ENCODE data around the gene ENG. TPM values are rescaled to one million over a fixed set of nuclear protein-coding genes. Genes with fewer than 3 reads are reported as not detected.
A peak's percentile ranks its signal among the peaks of the same experiment; 100 is the strongest.

The ENG gene
- total RNA-seq, 1 donor from 2014 or later: 675 TPM

GRCh38 chr9:127877566-127877998 lies 23.1 kb upstream of the ENG start, which contains the start of gene AK1:
AK1 (minus strand) TSS chr9:127877675; CDS start chr9:127874617, 3,058 bp downstream.
- peak in 1 of 2 donors; percentile 89 for DNase-seq (ENCODE audit: low spot score in 2 of 2)
- H3K4me3 ChIP-seq: peak within 1 kb of the TSS; percentile 65 to 67
- H3K27ac ChIP-seq: peak within 1 kb of the TSS; percentile 76 to 80
- H3K27me3 ChIP-seq: no peaks in the 10 kb centered on the region
- intact Hi-C loops (cut with DNase I): loop anchor here (2.0 kb wide), 2 partner anchors 19 to 41 kb away; no protein-coding TSS in a partner anchor
- peaks cover 24 to 44% of the 10 kb centered on the region in 2 donors for H3K4me1 ChIP-seq
- TF ChIP-seq CTCF (IDR thresholded peaks at IDR 0.05): no peak
- H3K9me3 ChIP-seq: no peaks in the 10 kb centered on the region
- peaks cover 1 to 3% of the 10 kb centered on the region in 2 donors for H3K36me3 ChIP-seq

DNA sequence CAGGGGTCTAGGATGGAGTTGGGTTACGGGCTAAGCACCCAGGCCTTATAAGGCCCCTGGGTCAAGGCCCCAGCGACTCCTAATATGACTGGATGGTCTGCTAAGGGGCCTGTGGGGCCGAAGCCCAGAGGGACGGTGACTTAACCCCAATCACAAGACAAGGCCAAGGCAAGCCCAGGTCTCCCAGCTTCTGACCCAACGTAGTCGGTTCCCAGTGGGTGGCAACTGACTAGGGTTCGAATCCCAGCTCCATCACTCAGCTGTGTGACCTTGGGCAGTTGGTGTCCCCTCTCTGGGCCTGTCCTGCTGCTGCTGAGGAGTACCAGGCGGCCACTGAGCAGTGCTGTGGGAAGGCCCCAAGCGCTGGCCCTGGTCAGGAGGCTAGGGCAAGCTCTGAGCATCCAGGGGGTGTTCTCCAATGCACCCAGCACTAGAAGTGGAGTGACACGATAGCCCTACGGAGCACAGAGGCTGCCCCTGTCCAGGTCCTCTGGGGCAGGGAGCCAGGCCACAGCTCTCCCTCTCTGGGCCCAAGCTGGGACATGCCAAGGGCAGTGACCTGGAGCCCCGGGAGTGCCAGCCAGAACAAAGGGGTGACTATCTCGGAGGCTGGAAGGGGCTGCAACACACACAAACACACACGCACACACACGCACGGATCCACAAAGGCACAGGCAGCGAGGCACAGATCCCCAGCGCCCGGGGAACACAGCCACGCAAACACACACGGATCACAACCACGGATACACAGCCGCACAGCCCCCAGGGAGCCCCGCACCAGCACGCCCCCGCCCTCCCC lies 22.5 kb upstream of the ENG start:
- H3K27me3 ChIP-seq: no peaks in the 10 kb centered on the region
- H3K4me1 ChIP-seq: peaks cover 24 to 44% of the 10 kb centered on the region in 2 donors
- no peak for TF ChIP-seq CTCF (IDR thresholded peaks at IDR 0.05)
- no peak for DNase-seq (ENCODE audit: low spot score in 2 of 2)
- peak overlapping the region; percentile 76 to 80 for H3K27ac ChIP-seq
- H3K4me3 ChIP-seq: peak overlapping the region; percentile 65 to 67
- intact Hi-C loops (cut with DNase I): loop anchor here (2.0 kb wide), 2 partner anchors 20 to 42 kb away; no protein-coding TSS in a partner anchor
- H3K9me3 ChIP-seq: no peaks in the 10 kb centered on the region
- peaks cover 3 to 8% of the 10 kb centered on the region in 2 donors for H3K36me3 ChIP-seq

DNA sequence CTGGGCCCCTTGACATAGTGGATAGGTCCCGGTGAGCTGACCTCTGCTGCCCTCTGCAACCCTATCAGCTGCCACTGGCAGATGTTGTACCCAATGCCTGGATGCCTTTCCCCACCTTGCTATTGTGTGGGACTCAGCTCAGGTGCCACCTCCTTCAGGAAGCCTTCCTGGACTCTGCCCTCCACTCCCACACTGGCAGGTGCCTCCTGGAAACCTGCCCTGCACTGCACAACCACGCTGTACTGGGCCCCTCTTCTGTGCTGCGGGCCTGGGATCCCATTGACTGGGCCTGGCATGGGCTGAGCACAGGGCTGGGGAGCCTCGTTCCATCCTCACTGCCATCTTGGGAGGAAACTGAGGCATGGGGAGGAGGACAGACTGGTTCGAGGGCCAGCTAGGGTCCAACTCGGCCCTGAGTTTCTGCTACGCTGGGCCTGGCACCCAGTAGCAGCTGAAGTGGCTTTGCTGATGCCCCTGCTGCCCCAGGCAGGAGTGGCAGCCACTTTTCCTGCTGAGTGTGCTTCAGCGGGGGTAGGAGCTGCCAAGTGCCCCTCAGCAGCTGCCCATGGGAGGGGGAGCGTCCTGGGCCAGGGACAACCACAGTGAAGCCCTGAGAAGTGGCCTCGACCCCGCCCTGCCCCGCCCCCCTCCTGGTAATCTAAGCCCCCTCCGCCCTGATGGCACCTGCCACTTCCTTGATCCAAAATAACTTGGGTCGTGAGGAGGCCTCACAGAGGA lies 21.7 kb upstream of the ENG start:
- peak overlapping the region; percentile 76 to 80 for H3K27ac ChIP-seq
- DNase-seq (ENCODE audit: low spot score in 2 of 2): no peak
- peaks cover 5 to 16% of the 10 kb centered on the region in 2 donors for H3K36me3 ChIP-seq
- peak overlapping the region; percentile 65 to 67 for H3K4me3 ChIP-seq
- H3K4me1 ChIP-seq: peaks cover 24 to 44% of the 10 kb centered on the region in 2 donors
- TF ChIP-seq CTCF (IDR thresholded peaks at IDR 0.05): no peak
- intact Hi-C loops (cut with DNase I): loop anchor here (2.0 kb wide), 2 partner anchors 21 to 43 kb away; no protein-coding TSS in a partner anchor
- H3K27me3 ChIP-seq: no peaks in the 10 kb centered on the region
- H3K9me3 ChIP-seq: no peaks in the 10 kb centered on the region

DNA sequence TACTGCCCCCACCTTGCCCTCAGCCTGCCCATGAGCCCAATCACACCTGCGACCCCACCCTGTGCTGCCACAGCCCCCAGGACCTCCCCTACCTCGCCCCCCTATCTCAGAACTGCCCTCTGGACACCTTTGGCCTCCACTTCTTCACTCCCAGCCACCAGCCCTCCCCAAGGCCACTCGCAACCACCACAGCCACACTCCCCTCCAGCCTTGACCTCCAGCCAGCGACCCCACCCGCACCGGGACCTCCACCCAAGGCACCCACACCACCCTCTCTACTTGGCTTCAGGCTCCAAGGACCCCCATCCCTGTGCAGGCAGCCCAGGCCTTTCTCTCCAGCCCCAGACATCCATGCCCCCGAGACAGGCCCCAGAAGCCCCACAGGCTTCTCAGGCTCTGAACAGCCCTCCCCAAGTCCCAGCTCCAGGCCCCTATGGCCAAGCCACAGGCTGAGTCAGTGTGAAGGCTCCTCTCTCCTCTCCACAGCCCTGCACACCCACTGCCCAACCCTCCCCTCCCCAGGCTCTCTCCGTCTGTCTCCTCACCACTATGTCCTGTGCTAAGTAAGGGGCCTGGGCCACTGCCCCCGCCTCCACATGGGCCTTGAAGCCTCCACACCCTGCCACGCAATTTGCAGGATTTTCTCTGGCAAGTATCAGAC lies 21.0 kb upstream of the ENG start:
- Histone ChIP-seq H3K9me3 (no peaks in the 10 kb centered on the region), H3K36me3 (peaks cover 5 to 23% of the 10 kb centered on the region in 2 donors), H3K27me3 (no peaks in the 10 kb centered on the region), H3K4me3 (peak overlapping the region in 1 of 2 donors; percentile 67), H3K27ac (peak overlapping the region; percentile 76 to 80), H3K4me1 (peaks cover 24 to 44% of the 10 kb centered on the region in 2 donors)
- intact Hi-C loops (cut with DNase I): no loop called here
- TF ChIP-seq CTCF (IDR thresholded peaks at IDR 0.05): no peak
- no peak for DNase-seq (ENCODE audit: low spot score in 2 of 2)
